Esophagus squamous epithelium (tissue), 4 donors: ENCODE measurements around the gene ZNF273.

Source experiments
- POLR2A ChIP-seq, 4 donors: fragments of 450-650 bp; IDR thresholded peaks; one replicate each; pipeline ENCODE4 v1.6.1; 2017; ENCODE audit warnings: antibody characterized with exemption in 4 of 4, mild to moderate bottlenecking in 4 of 4, moderate library complexity in 3 of 4
- TF ChIP-seq, protein P1 (sequence below), 6 experiments: fragments of 450-650 bp in 4 of 6; fragments of 200-600 bp in 2 of 6; sonication (generic) in 2 of 6; IDR thresholded peaks; one replicate each; pipeline ENCODE4 v1.5.1; 2016 to 2019; ENCODE audit warnings: antibody characterized with exemption in 6 of 6, mild to moderate bottlenecking in 4 of 6, moderate library complexity in 4 of 6

DNA sequence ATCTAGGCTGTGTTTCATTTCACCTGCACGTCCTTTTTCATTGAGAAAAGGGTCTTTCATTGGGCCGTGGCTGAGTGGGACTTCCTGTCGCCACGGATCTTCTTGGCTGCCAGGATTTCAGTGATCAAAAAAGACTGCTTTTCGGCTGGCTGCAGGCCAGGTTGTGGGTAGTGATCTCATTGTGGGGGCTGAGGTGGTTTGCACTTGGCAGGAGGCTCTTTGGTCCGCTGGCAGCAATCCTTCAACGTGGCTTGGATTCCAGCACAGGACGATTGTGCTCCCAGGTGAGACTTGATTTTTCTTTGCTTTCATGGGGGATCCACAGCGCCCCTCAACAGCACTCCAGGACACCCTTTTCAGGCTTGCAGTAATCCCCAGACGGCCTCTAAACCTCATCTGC, 29.0 kb upstream of the ZNF273 start:
- TF ChIP-seq, protein P1, sequence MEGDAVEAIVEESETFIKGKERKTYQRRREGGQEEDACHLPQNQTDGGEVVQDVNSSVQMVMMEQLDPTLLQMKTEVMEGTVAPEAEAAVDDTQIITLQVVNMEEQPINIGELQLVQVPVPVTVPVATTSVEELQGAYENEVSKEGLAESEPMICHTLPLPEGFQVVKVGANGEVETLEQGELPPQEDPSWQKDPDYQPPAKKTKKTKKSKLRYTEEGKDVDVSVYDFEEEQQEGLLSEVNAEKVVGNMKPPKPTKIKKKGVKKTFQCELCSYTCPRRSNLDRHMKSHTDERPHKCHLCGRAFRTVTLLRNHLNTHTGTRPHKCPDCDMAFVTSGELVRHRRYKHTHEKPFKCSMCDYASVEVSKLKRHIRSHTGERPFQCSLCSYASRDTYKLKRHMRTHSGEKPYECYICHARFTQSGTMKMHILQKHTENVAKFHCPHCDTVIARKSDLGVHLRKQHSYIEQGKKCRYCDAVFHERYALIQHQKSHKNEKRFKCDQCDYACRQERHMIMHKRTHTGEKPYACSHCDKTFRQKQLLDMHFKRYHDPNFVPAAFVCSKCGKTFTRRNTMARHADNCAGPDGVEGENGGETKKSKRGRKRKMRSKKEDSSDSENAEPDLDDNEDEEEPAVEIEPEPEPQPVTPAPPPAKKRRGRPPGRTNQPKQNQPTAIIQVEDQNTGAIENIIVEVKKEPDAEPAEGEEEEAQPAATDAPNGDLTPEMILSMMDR (IDR thresholded peaks at IDR 0.05), result no peak
- TF ChIP-seq POLR2A (IDR thresholded peaks at IDR 0.05), result no peak
